Subcutaneous adipose tissue (tissue), 4 donors: ENCODE results near the gene BLVRB. TPM values are rescaled to one million over a fixed set of nuclear protein-coding genes. Genes with fewer than 3 reads are reported as not detected.

Source experiments
- total RNA-seq, 4 donors: library from RNA; depleted of rRNA; stranded (reverse); fragments of >200 nt; gene quantifications; one replicate each; pipeline ENCODE4 v1.1.0, GENCODE V29; 2016
- TF ChIP-seq, protein P1 (sequence below): fragments of 450-650 bp; IDR thresholded peaks from one replicate; pipeline ENCODE4 v1.5.1; 2016; ENCODE audit warnings: low read depth, mild to moderate bottlenecking, control low read depth, antibody characterized with exemption, moderate library complexity

BLVRB gene
- total RNA-seq, 4 donors from 2014 or later = 213 to 378 (median 247) TPM

DNA sequence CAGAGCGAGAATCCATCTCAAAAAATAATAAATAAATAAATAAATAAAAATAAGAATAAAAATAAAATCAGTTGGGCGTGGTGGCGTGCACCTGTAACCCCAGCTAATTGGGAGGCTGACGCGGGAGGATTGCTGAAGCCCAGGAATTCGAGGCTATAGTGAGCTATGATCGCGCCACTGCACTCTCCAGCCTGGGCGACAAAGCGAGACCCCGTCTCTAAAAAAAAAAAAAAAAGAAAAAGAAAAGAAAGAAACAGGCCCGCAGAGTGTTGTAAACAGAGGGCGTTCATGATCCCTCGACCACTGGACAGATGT lies 45.1 kb downstream of the BLVRB start:
- TF ChIP-seq, protein P1, sequence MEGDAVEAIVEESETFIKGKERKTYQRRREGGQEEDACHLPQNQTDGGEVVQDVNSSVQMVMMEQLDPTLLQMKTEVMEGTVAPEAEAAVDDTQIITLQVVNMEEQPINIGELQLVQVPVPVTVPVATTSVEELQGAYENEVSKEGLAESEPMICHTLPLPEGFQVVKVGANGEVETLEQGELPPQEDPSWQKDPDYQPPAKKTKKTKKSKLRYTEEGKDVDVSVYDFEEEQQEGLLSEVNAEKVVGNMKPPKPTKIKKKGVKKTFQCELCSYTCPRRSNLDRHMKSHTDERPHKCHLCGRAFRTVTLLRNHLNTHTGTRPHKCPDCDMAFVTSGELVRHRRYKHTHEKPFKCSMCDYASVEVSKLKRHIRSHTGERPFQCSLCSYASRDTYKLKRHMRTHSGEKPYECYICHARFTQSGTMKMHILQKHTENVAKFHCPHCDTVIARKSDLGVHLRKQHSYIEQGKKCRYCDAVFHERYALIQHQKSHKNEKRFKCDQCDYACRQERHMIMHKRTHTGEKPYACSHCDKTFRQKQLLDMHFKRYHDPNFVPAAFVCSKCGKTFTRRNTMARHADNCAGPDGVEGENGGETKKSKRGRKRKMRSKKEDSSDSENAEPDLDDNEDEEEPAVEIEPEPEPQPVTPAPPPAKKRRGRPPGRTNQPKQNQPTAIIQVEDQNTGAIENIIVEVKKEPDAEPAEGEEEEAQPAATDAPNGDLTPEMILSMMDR = no peak

DNA sequence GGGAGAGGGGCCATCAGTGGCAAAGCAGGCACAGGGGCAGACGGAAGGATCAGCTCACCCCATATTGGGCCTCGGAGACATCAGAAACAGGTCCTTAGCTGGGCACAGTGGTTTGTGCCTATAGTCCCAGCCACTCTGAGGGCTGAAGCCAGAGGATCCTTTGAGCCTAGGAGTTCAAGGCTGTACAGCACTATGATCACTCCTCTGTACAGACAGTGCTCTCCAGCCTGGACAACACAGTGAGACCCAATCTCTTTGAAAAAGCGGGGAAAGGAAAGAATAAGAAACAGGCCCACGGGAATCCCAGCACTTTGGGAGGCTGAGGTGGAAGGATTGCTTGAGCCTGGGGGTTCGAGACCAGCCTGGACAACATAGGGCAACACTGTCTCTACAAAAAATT lies 45.8 kb downstream of the BLVRB start:
- TF ChIP-seq, protein P1 = no peak

DNA sequence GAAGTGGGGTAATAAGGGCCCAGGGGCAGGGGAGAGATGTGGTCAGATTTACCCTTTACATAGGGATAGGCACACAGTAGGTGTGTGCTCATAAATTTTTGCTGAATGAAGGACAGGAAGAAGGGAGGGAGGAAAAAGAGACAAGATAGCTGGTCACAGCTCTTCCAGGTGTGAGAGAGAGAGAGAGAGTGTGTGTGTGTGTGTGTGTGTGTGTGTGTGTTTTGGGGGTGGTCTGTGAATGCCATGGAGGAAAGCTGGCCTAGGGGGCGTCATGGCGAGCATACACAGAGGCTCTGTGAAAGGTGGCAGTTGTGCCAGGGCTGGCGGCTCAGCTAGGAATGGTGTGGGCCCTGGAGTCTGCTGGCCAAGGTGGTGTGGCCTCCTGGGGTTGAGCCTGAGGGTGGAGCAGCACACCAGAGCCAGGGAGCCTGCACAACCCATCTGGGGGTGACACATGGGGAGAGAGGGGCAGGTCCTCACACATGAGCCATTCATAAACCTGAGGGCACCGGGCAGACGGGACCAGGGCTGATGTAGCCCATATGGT lies 46.4 kb downstream of the BLVRB start:
- TF ChIP-seq, protein P1 = no peak

DNA sequence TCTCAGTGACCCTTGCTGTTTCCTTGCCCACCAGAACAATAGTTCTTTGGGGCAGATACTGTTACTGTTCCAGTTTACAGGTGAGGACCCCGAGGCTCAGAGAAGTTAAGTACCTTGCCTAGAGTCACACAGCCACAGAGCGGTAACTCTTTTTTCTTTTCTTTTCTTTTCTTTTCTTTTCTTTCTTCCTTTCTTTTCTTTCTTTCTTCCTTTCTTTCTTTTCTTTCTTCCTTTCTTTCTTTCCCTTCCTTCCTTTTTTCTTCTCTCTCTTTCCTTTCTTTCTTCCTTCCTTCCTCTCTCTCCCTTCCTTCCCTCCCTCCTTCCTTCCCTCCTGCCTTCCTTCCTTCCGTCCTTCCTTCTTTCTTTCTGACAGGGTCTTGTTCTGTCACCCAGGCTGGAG lies 47.5 kb downstream of the BLVRB start:
- TF ChIP-seq, protein P1 = no peak

DNA sequence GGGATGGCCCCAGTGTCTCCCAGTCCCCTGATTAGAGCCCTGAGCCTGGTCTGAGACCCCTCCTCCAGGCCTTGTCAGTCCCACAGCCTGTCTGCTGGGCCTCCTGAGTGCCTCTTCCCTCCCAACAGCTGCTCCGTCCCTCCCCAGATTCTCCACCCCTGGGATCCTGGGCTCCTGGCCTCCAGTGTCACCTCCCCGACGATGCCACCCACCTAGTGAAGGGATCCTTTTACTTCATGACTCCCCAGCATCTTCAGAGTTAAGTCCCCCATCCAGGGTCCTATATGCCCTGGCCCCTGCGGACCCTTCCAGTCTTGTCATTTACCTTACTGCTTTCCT lies 47.9 kb downstream of the BLVRB start:
- TF ChIP-seq, protein P1 = no peak

DNA sequence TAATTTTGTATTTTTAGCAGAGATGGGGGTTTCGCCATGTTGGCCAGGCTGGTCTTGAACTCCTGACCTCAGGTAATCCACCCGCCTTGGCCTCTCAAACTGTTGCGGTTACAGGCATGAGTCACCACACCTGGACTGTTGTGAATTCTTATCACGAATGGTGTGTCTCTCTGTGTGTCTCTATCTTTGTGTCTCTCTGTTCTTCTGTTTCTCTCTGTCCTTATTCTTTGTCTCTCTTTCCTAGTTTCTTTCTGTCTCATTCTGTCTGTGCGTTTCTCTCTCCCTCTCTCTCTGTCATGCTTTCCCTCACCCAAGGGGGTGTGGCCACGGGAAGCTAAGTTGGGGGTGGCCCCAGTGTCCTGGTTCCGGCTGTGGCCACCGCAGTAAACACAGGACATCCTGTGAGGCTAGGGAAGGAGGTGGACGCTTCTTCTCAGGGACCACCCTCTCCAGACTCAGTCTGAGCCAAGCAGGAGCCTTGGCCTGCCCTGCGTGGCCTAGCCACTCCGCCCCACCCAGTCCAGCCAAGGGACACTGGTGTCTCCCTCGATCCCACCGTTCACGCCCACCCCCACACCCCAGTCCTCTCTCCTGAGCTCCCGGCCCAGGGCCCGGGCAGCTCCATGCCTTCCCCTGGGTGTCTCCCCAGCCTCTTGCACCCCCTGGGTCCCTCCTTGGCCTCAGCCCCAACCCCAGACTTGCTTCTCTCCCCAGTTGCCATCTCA lies 48.5 kb downstream of the BLVRB start:
- TF ChIP-seq, protein P1 = no peak

DNA sequence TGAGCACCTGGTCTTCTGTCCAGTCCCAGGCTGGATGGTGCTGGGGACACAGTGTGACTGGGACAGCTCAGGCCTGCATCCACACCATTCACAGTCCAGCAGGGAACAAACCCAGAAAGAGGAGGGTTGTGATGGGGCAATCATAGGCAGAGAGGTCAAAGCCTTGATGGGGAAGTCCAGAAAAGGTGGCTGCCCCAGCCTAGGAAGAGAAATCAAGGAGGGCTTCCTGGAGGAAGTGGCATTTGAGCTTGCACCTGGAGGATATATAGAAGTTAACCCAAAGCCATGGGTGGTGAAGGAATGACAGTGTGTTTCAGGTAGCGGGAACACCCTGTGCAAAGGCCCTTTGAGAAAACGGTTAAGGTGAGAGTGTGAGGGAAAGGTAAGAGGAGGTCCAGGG lies 49.8 kb downstream of the BLVRB start:
- TF ChIP-seq, protein P1 = no peak
